Activated naive CD4-positive, alpha-beta T cell treated with anti-CD3 and anti-CD28 coated beads, Interleukin-2, amount 50 U/mL, for 72 hours (primary cell): Measurements from ENCODE around the gene TSSK3. TPM values are rescaled to one million over a fixed set of nuclear protein-coding genes. Genes with fewer than 3 reads are reported as not detected.

Source experiments
- ATAC-seq, 2 donors: fragments of 150-1000 bp; cut with Tn5 transposase; 2 replicates each; pipeline ENCODE4 v1.10.0; 2021; ENCODE audit warnings: mild to moderate bottlenecking in 2 of 2, moderate library complexity in 2 of 2
- DNase-seq, 2 donors: peaks; one replicate each; pipeline ENCODE4 v3.0.0; 2021 to 2022; ENCODE audit warnings: low spot score in 2 of 2
- H3K27ac Mint-ChIP-seq, 2 donors: one replicate each; pipeline ENCODE4 v1.8.0; 2022; ENCODE audit warnings: mild to moderate bottlenecking in 2 of 2, mixed read lengths in 2 of 2
- H3K36me3 Mint-ChIP-seq, 2 donors: one replicate each; pipeline ENCODE4 v1.8.0; 2022; ENCODE audit warnings: mixed read lengths in 2 of 2
- H3K9me3 Mint-ChIP-seq, 2 donors: one replicate each; pipeline ENCODE4 v1.8.0; 2022; ENCODE audit warnings: mixed read lengths in 2 of 2
- total RNA-seq, 2 donors: library from RNA; stranded (reverse); gene quantifications; one replicate each; pipeline ENCODE4 v1.2.3, GENCODE V29; 2022

Gene TSSK3
- total RNA-seq, 2 donors from 2014 or later, result 1.2 to 1.7 TPM

DNA sequence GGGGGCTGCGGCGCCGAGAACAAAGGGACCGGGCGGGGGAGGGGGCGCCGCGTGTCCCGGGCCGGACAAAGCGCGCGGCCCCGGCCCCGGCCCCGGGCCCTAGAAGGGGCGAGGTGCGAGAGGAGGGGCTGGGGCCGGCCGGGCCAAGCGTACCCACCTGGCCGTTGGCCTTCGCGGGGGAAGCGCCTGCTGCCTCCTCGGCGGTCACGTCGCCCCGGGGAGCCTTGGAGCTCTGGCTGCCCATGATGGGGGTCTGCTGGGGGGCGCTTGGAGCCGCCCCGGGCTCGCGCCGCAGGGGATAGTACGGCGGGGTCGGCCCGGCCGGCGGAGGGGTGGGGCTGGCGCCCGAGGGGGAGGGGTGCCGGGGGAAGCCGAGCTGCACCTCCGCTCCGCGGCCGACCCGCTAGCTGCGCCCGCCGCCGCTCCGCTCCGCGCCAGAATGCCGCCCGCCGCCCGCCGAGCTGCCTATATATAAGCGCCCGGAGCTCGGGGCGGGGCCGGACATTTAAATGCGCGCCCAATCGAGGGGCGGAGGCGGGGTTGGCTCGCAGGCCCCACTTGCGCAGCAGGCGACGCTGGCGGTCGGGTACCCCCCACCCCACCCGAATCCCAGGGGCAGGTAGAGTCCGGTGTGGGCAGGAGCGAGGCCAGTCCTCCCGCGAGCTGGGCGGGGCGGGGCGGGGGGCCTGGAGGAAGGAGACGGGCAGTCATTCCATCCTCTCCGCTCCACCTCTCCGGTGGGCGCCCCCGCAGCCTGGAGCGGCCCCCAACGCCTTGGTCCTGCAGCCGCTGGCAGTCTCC is 26.3 kb upstream of the TSSK3 start, which contains the start of gene MARCKSL1:
Gene MARCKSL1, minus strand, starts transcription at position 444 of the 801 bp plus-strand sequence. Its CDS starts 200 bp downstream, at position 244.
- peak; percentile 74 to 94 for DNase-seq
- ATAC-seq, result peak; percentile 38 to 65
- H3K9me3 Mint-ChIP-seq, result no peaks in the 10 kb centered on the region
- H3K36me3 Mint-ChIP-seq, result no peaks in the 10 kb centered on the region
- H3K27ac Mint-ChIP-seq, result peak within 1 kb of the TSS; percentile 55 to 97

- H3K36me3 Mint-ChIP-seq, result no peaks in the 10 kb centered on the region
- H3K9me3 Mint-ChIP-seq, result no peaks in the 10 kb centered on the region
- DNase-seq (no peak), ATAC-seq (no peak)
- peak overlapping the region in 1 of 2 donors; percentile 65 for H3K27ac Mint-ChIP-seq
Measured at GRCh38 chr1:32336591-32336932, 25.8 kb upstream of the TSSK3 start.

GRCh38 chr1:32336963-32337675 is 25.2 kb upstream of the TSSK3 start:
- Mint-ChIP-seq H3K27ac (peak overlapping the region in 1 of 2 donors; percentile 65), H3K9me3 (no peaks in the 10 kb centered on the region), H3K36me3 (no peaks in the 10 kb centered on the region)
- DNase-seq (peak; percentile 37 to 66), ATAC-seq (peak; percentile 16 to 60)

GRCh38 chr1:32337855-32338636 is 24.3 kb upstream of the TSSK3 start:
- ATAC-seq, result peak in 1 of 2 donors; percentile 39
- no peaks in the 10 kb centered on the region for H3K36me3 Mint-ChIP-seq
- H3K9me3 Mint-ChIP-seq, result no peaks in the 10 kb centered on the region
- DNase-seq, result no peak
- H3K27ac Mint-ChIP-seq, result no peak overlapping the region

DNA sequence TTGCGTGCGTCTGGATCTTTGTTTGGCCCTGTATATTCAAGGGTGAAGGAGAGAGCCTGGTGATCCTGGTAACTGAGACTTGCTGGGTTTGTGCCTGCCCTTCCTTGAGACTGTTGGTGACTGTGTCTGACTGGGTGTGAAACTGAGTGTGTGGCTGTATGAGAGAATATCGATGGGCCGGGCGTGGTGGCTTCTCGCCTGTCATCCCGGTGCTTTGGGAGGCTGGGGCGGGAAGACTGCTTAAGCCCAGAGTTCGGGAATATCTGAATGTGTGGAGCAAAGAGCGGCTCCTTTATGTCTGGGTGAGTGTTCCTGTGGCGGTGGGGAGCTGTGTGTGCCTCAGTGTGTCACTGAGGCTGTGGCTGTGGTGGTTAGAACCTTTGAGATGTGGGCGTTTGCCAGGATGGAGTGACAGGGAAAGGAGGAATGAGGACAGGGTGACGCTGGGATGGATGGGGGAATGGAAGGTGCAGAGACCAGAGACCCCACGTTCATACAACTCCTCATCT is 23.6 kb upstream of the TSSK3 start:
- H3K36me3 Mint-ChIP-seq, result no peaks in the 10 kb centered on the region
- H3K27ac Mint-ChIP-seq, result no peak overlapping the region
- no peaks in the 10 kb centered on the region for H3K9me3 Mint-ChIP-seq
- DNase-seq (no peak), ATAC-seq (no peak)

DNA sequence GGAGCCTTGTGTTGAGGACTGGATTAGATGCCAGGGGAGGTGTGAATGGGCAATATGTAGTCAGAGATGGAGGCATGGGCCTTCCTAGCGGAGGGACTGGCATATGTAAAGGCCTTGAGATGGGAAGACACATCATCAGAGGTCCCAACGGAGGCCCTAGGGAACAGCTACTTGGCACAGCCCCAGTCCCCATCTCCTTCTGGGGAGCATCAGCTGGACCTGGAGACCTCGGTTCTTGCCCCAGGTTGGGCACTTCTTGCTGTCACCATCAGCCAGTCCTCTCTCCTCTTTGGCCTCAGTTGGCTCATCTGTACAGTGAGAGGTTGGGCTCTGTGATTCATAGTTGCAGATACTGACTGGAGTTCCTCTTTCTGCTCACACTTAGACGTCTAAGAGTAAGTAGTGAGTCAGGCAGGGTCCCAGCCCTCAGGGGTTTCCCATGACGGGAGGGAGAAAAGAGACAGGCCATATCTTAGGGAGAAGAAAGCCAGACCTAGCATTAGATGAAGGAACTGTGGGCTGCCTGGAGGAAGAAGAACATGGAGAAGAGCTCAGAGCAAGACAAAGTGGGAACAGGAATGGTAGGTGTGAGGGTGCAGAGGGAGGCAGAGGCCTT is 22.9 kb upstream of the TSSK3 start:
- peak in 1 of 2 donors; percentile 37 for DNase-seq
- peak; percentile 54 to 76 for ATAC-seq

DNA sequence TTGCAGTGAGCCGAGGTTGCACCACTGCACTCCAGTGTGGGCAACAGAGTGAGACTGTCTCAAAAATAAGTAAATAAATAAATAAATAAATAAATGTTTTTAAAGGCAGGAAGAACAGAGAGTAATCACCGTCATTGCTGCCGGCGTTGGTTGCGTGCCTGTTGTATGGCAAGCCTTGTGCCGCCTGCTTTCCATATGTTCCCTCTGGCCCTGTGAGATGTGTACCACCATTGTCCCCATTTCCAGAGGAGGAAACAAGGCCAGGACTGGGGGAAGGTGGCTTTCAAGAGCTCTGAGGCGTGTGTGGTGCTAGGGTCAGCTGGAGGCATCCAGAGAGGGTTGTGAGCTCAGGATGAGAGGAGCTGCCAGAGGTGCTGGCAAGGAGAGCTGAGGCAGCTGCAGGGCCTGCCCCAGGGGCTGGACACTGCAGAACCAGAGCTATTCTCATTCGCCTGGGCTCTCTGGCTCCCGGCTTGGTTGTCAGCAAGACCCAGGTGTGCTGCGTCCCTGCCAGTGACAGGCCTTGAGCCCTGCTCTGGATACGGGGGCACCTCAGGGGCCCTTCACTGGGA is 21.1 kb upstream of the TSSK3 start:
- Mint-ChIP-seq H3K36me3 (no peaks in the 10 kb centered on the region), H3K9me3 (no peaks in the 10 kb centered on the region), H3K27ac (no peak overlapping the region)
- ATAC-seq (no peak), DNase-seq (no peak)

More for the DNA sequence above, 22.9 kb upstream of the TSSK3 start:
- H3K9me3 Mint-ChIP-seq, result no peaks in the 10 kb centered on the region
- no peaks in the 10 kb centered on the region for H3K36me3 Mint-ChIP-seq
- H3K27ac Mint-ChIP-seq, result peak overlapping the region in 1 of 2 donors; percentile 7

- Mint-ChIP-seq H3K36me3 (no peaks in the 10 kb centered on the region), H3K27ac (no peak overlapping the region), H3K9me3 (no peaks in the 10 kb centered on the region)
- ATAC-seq (no peak), DNase-seq (no peak)
Measured at GRCh38 chr1:32341971-32342370, 20.4 kb upstream of the TSSK3 start.

GRCh38 chr1:32342704-32343103 is 19.6 kb upstream of the TSSK3 start:
- no peak for ATAC-seq
- no peaks in the 10 kb centered on the region for H3K9me3 Mint-ChIP-seq
- H3K36me3 Mint-ChIP-seq, result no peaks in the 10 kb centered on the region
- DNase-seq, result no peak
- no peak overlapping the region for H3K27ac Mint-ChIP-seq

GRCh38 chr1:32345289-32345827 is 17.0 kb upstream of the TSSK3 start:
- DNase-seq (no peak), ATAC-seq (peak in 1 of 2 donors; percentile 4)
- H3K9me3 Mint-ChIP-seq, result no peaks in the 10 kb centered on the region
- H3K27ac Mint-ChIP-seq, result peak overlapping the region in 1 of 2 donors; percentile 17
- no peaks in the 10 kb centered on the region for H3K36me3 Mint-ChIP-seq

- DNase-seq (no peak), ATAC-seq (no peak)
- H3K27ac Mint-ChIP-seq, result no peak overlapping the region
- no peaks in the 10 kb centered on the region for H3K9me3 Mint-ChIP-seq
- H3K36me3 Mint-ChIP-seq, result no peaks in the 10 kb centered on the region
Measured at GRCh38 chr1:32346532-32347157, 15.7 kb upstream of the TSSK3 start.

DNA sequence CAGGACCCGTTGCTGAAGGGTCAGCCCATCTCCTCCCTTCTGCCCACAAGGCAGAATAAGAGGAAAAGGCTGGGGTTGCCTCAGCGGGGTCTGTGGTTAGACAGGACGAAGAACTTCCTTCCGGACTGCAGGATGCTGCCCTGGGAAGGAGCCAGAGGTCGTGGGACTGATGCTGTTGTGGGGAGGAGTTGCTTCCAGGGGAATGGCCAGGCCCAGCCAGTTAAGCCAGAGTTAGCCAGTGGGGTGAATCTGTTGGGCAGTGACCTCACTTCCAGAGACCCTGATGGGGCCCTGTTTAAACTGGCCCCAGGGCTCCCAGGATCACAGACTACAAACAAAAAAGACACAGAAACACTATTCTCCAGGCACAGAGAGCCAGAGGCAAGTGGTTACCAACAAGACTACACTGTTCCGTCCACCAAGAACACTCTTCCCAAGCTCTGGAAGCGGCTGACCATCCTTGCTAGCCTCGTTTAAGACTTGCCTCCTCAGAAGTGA is 13.1 kb upstream of the TSSK3 start:
- no peak for DNase-seq
- Mint-ChIP-seq H3K27ac (peak overlapping the region in 1 of 2 donors; percentile 65), H3K9me3 (no peaks in the 10 kb centered on the region), H3K36me3 (no peaks in the 10 kb centered on the region)
- ATAC-seq, result no peak

DNA sequence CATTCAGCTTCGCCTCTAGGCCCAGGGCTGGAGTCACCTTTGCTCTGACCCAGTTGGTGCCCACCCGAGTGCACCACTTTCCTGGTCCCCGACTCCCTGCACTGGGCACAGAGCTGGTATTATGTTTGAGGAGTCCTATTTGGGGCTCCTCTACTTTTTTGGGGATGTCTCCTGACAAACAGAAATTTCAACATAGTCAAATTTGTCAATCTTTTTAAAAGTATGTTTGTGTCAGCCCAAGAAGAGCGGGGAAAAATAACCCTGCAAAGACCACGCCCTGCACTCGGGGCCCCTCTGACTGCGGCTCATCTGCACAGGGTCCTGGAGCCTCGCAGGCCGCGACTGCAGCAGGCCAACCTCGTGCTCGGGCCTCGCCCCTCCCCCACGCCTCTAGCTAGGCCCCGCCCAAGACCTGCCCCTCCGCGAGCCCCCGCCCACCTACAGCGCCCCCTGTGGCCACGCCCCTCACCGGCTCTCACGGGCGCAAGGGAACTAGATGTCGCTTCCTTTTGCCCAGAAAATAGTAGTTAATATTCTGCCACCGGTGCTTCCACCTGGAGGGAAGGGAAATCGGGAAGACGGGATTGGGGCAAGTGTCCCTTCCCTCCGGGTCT is 11.4 kb upstream of the TSSK3 start:
- peak in 1 of 2 donors; percentile 83 for DNase-seq
- Mint-ChIP-seq H3K36me3 (no peaks in the 10 kb centered on the region), H3K9me3 (no peaks in the 10 kb centered on the region), H3K27ac (peak overlapping the region; percentile 27 to 40)
- ATAC-seq, result peak; percentile 55 to 76

GRCh38 chr1:32351399-32352238 is 10.7 kb upstream of the TSSK3 start:
- no peaks in the 10 kb centered on the region for H3K36me3 Mint-ChIP-seq
- H3K9me3 Mint-ChIP-seq, result no peaks in the 10 kb centered on the region
- H3K27ac Mint-ChIP-seq, result peak overlapping the region; percentile 27 to 40
- peak; percentile 90 for DNase-seq
- ATAC-seq, result peak; percentile 95
